ENCODE data around the gene KHK. TPM values are rescaled to one million over a fixed set of nuclear protein-coding genes. Genes with fewer than 3 reads are reported as not detected.

KHK gene
- total RNA-seq, 1 donor from 2014 or later = 4.4 TPM

DNA sequence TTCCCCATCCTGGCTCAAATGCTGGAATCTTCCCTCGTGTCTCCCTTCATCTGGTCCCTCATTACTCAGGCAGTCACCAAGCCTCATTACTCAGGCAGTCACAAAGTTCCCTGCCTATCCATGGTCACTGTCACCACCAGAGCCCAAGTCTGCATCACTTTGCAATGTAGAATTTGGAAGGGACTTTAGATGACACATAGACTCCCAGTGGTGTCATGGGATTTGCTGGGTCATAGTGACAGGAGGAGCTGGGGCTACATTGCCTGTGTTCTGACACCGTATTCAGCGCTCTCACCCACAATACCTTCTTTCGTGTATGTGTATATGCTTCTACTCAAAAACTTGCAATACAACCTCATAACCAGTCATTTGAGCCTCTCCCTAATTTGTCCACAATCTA lies 10.2 kb upstream of the KHK start:
- Mint-ChIP-seq H3K4me3 (ENCODE audit: low read depth) (no peak overlapping the region), H3K27me3 (peaks cover 30% of the 10 kb centered on the region), H3K9me3 (ENCODE audit: low read depth) (no peaks in the 10 kb centered on the region), H3K27ac (no peak overlapping the region), H3K4me1 (ENCODE audit: low read depth) (peaks cover 4% of the 10 kb centered on the region), H3K36me3 (ENCODE audit: insufficient read depth) (no peaks in the 10 kb centered on the region)
- TF ChIP-seq, protein P1, sequence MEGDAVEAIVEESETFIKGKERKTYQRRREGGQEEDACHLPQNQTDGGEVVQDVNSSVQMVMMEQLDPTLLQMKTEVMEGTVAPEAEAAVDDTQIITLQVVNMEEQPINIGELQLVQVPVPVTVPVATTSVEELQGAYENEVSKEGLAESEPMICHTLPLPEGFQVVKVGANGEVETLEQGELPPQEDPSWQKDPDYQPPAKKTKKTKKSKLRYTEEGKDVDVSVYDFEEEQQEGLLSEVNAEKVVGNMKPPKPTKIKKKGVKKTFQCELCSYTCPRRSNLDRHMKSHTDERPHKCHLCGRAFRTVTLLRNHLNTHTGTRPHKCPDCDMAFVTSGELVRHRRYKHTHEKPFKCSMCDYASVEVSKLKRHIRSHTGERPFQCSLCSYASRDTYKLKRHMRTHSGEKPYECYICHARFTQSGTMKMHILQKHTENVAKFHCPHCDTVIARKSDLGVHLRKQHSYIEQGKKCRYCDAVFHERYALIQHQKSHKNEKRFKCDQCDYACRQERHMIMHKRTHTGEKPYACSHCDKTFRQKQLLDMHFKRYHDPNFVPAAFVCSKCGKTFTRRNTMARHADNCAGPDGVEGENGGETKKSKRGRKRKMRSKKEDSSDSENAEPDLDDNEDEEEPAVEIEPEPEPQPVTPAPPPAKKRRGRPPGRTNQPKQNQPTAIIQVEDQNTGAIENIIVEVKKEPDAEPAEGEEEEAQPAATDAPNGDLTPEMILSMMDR (IDR thresholded peaks at IDR 0.05; ENCODE audit: unreplicated experiment) = no peak
- DNase-seq (ENCODE audit: low spot score, unreplicated experiment) = no peak

DNA sequence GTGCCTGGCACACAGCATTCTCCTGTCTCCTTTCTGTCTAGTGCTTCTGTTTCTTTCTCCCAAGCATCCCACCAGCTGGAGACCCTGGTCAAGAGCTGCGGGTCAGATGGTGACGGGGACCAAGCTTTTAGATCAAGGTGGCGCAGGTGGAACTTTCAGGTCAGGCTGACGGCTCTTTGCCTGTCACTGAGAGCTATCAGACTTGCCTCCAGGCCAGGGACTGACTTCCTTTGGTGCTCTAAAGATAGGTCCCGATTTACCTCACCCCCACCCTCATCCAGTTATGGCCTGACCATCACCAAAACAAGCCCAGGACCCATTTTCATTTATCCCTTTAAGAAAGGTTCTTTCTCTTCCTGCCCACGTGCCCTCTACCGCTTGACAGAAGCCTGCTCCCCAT lies 9.3 kb upstream of the KHK start:
- Mint-ChIP-seq H3K36me3 (ENCODE audit: insufficient read depth) (no peaks in the 10 kb centered on the region), H3K9me3 (ENCODE audit: low read depth) (no peaks in the 10 kb centered on the region), H3K27ac (no peak overlapping the region), H3K27me3 (peaks cover 30% of the 10 kb centered on the region), H3K4me3 (ENCODE audit: low read depth) (no peak overlapping the region), H3K4me1 (ENCODE audit: low read depth) (peaks cover 6% of the 10 kb centered on the region)
- TF ChIP-seq, protein P1 (IDR thresholded peaks at IDR 0.05; ENCODE audit: unreplicated experiment) = no peak
- no peak for DNase-seq (ENCODE audit: low spot score, unreplicated experiment)

- Mint-ChIP-seq H3K27me3 (peaks cover 33% of the 10 kb centered on the region), H3K9me3 (ENCODE audit: low read depth) (no peaks in the 10 kb centered on the region), H3K4me3 (ENCODE audit: low read depth) (no peak within 1 kb of the TSS), H3K36me3 (ENCODE audit: insufficient read depth) (no peaks in the 10 kb centered on the region), H3K27ac (no peak within 1 kb of the TSS), H3K4me1 (ENCODE audit: low read depth) (peaks cover 6% of the 10 kb centered on the region)
- no peak for DNase-seq (ENCODE audit: low spot score, unreplicated experiment)
- TF ChIP-seq, protein P1 (IDR thresholded peaks at IDR 0.05; ENCODE audit: unreplicated experiment) = no peak
These were observed 8.0 kb upstream of the KHK start, which contains the start of gene EMILIN1 for GRCh38 chr2:27078267-27079194. EMILIN1 (plus strand) TSS chr2:27078615; CDS start chr2:27079066, 451 bp downstream.

- H3K9me3 Mint-ChIP-seq (ENCODE audit: low read depth) = no peaks in the 10 kb centered on the region
- no peaks in the 10 kb centered on the region for H3K36me3 Mint-ChIP-seq (ENCODE audit: insufficient read depth)
- peaks cover 31% of the 10 kb centered on the region for H3K27me3 Mint-ChIP-seq
- no peak overlapping the region for H3K27ac Mint-ChIP-seq
- no peak for DNase-seq (ENCODE audit: low spot score, unreplicated experiment)
- TF ChIP-seq, protein P1 (IDR thresholded peaks at IDR 0.05; ENCODE audit: unreplicated experiment) = no peak
- H3K4me1 Mint-ChIP-seq (ENCODE audit: low read depth) = peaks cover 6% of the 10 kb centered on the region
- H3K4me3 Mint-ChIP-seq (ENCODE audit: low read depth) = no peak overlapping the region
These were observed 7.1 kb upstream of the KHK start for GRCh38 chr2:27079233-27080139.

GRCh38 chr2:27080140-27080469 lies 6.5 kb upstream of the KHK start:
- H3K4me3 Mint-ChIP-seq (ENCODE audit: low read depth) = no peak overlapping the region
- TF ChIP-seq, protein P1 (IDR thresholded peaks at IDR 0.05; ENCODE audit: unreplicated experiment) = no peak
- peaks cover 29% of the 10 kb centered on the region for H3K27me3 Mint-ChIP-seq
- peaks cover 6% of the 10 kb centered on the region for H3K4me1 Mint-ChIP-seq (ENCODE audit: low read depth)
- H3K27ac Mint-ChIP-seq = no peak overlapping the region
- H3K36me3 Mint-ChIP-seq (ENCODE audit: insufficient read depth) = no peaks in the 10 kb centered on the region
- H3K9me3 Mint-ChIP-seq (ENCODE audit: low read depth) = no peaks in the 10 kb centered on the region
- no peak for DNase-seq (ENCODE audit: low spot score, unreplicated experiment)
